Spleen (tissue), 7 donors: Measurements from ENCODE around the gene PRKCH.

Source experiments
- CTCF ChIP-seq, 11 experiments: fragments of 200-600 bp in 7 of 11; fragments of 450-650 bp in 4 of 11; sonication (generic) in 4 of 11; IDR thresholded peaks in 8 of 11; conservative IDR thresholded peaks in 3 of 11; 1 replicate in 7 of 11; 2 replicates in 4 of 11; pipeline versions ENCODE4 v1.4.0 to v1.8.0; 2016 to 2021; ENCODE audit warnings: antibody characterized with exemption in 11 of 11, inconsistent platforms in 4 of 11, mild to moderate bottlenecking in 1 of 11
- POLR2A ChIP-seq, 3 donors: fragments of 450-650 bp; IDR thresholded peaks; one replicate each; pipeline ENCODE4 v1.5.1; 2017; ENCODE audit warnings: antibody characterized with exemption in 3 of 3, mild to moderate bottlenecking in 1 of 3
- POLR2AphosphoS5 ChIP-seq, 3 donors: sonication (generic); formaldehyde crosslinking; IDR thresholded peaks; one replicate each; pipeline ENCODE4 v1.5.1; 2017; ENCODE audit warnings: antibody characterized with exemption in 3 of 3
- donor health status: DM: no; HTN: no; CAD: no; lungs with moderate emphysema.
- donor health status: DM: no; HTN: no; CAD: no.
- donor health status: DM: no; HTN: no; CAD: no.

DNA sequence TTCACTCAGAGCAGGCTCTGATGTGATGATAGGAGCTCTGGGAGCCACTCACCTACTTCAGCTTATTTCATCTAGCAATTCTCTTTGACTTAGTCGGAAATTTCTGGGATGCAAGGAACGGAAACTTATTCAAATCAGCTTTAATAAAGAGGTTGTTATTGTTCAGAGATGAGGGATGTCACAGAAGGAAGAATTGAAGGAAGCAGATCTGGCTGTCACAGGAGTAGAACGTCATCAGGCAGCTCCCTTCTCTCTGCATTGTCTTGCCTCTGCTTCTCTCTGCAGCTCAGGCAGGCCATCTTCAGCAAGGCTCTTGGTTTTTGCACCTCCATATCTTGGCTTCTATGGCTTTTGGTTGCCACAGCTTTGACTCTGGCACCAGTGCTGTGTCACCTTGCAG lies 32.7 kb upstream of the PRKCH start:
- TF ChIP-seq POLR2A (IDR thresholded peaks at IDR 0.05) (no peak), CTCF (IDR thresholded peaks at IDR 0.05 in 8 of 11, conservative IDR thresholded peaks at IDR 0.05 in 3 of 11) (no peak), POLR2AphosphoS5 (IDR thresholded peaks at IDR 0.05) (no peak)
